ENCODE results near the gene IMPG2.

DNA sequence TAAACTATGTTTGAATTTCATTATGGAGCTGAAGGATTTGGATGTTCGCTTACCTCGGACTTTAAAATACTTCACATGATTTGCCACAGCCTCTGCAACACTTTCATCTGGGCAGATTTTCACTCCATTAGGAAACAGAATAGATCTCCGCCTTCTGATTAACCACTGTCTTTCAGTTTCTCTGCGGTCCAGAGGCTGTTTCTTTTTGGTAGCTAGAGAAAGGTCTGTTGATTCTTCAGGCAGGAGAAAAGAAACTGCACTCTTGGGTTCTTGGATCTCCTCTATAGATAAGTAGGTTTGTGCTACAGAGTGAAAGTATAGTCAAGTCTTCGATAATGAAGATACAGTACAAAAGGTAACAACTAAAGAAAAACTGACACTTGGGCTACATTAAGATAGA is 844 bp downstream of the IMPG2 start:
- TF ChIP-seq, protein P1, sequence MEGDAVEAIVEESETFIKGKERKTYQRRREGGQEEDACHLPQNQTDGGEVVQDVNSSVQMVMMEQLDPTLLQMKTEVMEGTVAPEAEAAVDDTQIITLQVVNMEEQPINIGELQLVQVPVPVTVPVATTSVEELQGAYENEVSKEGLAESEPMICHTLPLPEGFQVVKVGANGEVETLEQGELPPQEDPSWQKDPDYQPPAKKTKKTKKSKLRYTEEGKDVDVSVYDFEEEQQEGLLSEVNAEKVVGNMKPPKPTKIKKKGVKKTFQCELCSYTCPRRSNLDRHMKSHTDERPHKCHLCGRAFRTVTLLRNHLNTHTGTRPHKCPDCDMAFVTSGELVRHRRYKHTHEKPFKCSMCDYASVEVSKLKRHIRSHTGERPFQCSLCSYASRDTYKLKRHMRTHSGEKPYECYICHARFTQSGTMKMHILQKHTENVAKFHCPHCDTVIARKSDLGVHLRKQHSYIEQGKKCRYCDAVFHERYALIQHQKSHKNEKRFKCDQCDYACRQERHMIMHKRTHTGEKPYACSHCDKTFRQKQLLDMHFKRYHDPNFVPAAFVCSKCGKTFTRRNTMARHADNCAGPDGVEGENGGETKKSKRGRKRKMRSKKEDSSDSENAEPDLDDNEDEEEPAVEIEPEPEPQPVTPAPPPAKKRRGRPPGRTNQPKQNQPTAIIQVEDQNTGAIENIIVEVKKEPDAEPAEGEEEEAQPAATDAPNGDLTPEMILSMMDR (conservative IDR thresholded peaks at IDR 0.05 in 1 of 2, IDR thresholded peaks at IDR 0.05 in 1 of 2; ENCODE audit: low read depth in 1 of 2, low read length in 2 of 2) = no peak
- TF ChIP-seq EZH2 (IDR thresholded peaks at IDR 0.05; ENCODE audit: low read length, missing control alignments) = no peak

Measured in fibroblast of lung (primary cell).